Left renal pelvis (tissue), 4 donors: ENCODE data around the gene PARVG. TPM values are rescaled to one million over a fixed set of nuclear protein-coding genes. Genes with fewer than 3 reads are reported as not detected.

ENCODE experiments used
- DNase-seq, 4 donors: peaks; one replicate each; pipeline ENCODE4 v3.0.0-alpha.2; 2013; ENCODE audit warnings: low read depth in 4 of 4, low spot score in 3 of 4
- polyA plus RNA-seq, 4 donors: library from polyadenylated mRNA; unstranded; fragments of 120-200 nt; gene quantifications; one replicate each; pipeline ENCODE4 v1.2.1, GENCODE V29; 2013; ENCODE audit not compliant: insufficient read length in 4 of 4

PARVG gene, protein sequence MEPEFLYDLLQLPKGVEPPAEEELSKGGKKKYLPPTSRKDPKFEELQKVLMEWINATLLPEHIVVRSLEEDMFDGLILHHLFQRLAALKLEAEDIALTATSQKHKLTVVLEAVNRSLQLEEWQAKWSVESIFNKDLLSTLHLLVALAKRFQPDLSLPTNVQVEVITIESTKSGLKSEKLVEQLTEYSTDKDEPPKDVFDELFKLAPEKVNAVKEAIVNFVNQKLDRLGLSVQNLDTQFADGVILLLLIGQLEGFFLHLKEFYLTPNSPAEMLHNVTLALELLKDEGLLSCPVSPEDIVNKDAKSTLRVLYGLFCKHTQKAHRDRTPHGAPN
- polyA plus RNA-seq: 1 to 10 TPM; 1.8 to 3.8 (median 2.8) TPM

DNA sequence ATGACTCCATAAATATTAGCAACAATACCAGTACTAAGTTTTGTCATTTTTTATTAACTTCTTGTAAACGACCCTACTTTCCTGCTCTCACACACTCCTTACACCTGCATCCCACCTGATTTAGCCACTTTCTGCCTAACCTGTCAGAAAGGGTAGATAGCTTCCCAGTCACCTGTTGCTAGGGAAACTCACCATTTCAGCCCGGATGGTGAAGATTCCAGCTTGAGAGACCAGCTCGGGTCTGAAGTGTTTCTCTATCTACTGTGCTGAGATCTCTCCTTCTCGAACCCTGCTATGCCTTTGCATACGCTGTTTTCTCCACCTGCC lies at the start of gene PARVG:
Gene PARVG, plus strand, starts transcription at position 220 of the 327 bp plus-strand sequence. CDS start 2,405 bp downstream, outside the sequence.
- no peak for DNase-seq

DNA sequence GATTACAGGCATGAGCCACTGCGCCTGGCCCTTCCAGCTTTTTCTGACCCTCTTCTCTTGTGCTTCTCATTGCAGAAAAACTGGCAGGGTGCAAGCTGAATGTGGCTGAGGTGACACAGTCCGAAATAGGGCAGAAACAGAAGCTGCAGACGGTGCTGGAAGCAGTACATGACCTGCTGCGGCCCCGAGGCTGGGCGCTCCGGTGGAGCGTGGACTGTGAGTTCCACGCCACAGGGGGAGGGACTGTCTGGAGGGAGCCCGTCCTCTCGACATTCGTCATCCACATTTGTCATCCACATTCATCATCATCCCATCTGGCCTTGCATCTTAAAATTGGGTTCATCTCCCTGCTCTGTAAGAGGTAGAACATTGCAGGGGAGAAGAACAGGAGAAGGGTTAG lies 49.3 kb upstream of the PARVG start:
- DNase-seq: no peak

GRCh38 chr22:44131989-44132685 lies 48.6 kb upstream of the PARVG start:
- DNase-seq: no peak

- no peak for DNase-seq
These were observed 48.0 kb upstream of the PARVG start for GRCh38 chr22:44132724-44133123.

DNA sequence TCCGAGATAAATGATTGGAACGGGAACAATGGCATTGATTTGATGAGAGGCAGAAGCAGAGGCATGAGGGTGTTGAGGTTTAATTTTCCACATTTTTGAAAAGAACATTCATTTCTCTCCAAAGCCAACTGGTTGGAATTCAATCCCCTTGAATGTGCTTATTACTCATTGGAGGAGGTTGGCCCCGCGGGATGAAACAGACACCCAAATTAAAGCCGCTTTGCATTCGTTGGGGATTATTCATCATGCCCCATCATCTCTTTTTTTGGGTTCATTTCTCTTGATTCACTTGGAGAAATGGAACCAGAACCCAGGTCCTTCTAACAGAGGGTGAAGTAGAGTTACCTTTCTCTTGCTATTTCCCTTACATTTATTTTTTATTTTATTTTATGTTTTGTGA lies 47.6 kb upstream of the PARVG start:
- DNase-seq: no peak

- DNase-seq: no peak
These were observed 46.7 kb upstream of the PARVG start for GRCh38 chr22:44133901-44134571.

- no peak for DNase-seq
These were observed 44.6 kb upstream of the PARVG start for GRCh38 chr22:44136112-44136511.

GRCh38 chr22:44136786-44137185 lies 43.9 kb upstream of the PARVG start:
- no peak for DNase-seq

GRCh38 chr22:44137415-44137814 lies 43.3 kb upstream of the PARVG start:
- DNase-seq: no peak

- DNase-seq: no peak
These were observed 41.0 kb upstream of the PARVG start for GRCh38 chr22:44139773-44140172.

DNA sequence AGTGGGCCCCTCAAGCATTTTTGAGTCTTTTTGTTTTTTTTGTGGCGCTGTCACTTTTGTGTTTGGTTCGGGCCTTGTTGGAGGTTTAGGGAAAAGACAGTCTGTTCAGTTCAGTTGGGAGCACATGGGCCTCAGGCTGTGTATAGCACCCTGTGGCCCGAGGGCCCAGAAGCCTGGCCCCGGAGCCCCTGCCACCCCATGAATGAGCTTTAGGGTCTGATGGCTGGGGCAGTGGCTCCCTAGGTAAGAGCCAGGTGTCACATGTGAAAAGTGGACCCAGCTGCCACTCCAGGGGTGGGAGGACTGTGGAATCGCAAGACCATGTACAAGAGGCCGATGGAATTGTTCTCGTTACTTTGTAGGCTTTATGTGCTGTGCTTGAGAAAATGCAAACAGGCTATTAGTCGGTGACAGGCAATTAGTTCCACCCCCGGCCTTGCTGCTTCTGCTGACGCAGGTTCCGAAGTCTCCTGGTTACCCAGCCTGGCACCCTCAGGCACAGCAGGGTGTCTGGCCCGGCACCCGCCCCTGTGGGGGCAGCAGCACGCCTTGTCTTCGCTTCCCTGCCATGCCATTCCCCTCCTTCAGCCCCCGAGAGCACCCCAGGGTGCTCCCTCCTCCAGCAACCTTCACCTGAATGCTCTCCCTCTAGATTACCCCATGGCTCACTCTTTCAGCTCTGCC lies 38.2 kb upstream of the PARVG start:
- no peak for DNase-seq

- DNase-seq: no peak
These were observed 37.6 kb upstream of the PARVG start for GRCh38 chr22:44143105-44143474.

DNA sequence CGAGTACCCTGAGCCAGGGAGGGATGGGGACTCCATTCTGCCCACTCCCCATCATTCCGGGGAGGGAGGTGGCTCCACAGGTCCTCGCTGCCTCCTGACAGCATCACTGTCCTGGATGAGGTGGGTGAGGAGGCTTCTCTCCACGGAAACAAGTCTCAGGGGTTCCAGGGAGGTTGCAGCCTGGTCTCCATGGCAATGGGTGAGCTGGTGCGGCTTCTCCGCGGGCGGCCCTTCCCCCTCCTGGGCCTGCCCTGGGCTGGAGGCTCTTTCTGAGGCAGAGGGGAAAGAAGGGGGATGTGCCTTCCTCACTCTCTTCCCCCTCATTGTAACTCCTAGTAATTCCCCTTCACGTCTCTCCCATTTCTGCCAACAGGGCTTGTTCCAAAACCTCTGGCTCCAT lies 37.1 kb upstream of the PARVG start:
- no peak for DNase-seq

DNA sequence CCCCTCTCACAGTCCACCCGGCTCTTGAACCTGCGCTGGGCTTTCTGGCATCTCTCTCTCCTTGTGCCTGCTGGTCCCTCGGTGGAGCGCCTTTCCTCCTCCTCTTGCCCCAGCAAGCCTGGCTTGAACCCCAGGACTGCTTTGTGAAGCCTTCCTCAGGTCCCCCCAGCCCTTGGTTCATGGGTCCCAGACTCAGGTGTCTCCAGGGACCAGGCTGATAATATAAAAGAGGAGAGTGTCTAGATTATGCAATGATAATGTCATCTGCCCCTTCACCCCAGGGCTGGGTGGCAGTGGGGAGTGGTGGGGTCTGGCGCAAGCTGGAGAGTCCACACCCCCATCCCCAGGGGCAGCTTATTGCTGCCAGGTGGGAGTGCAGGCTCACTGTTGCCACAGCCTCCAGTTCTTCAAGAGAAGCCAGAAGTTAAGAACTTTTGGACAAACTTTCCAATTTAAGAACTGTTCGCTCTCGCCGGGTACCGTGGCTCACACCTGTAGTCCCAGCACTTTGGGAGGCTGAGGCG lies 36.6 kb upstream of the PARVG start:
- no peak for DNase-seq

GRCh38 chr22:44145544-44145943 lies 35.2 kb upstream of the PARVG start:
- no peak for DNase-seq

- no peak for DNase-seq
These were observed 34.5 kb upstream of the PARVG start for GRCh38 chr22:44146088-44146861.

- DNase-seq: no peak
These were observed 33.6 kb upstream of the PARVG start for GRCh38 chr22:44147008-44147645.

DNA sequence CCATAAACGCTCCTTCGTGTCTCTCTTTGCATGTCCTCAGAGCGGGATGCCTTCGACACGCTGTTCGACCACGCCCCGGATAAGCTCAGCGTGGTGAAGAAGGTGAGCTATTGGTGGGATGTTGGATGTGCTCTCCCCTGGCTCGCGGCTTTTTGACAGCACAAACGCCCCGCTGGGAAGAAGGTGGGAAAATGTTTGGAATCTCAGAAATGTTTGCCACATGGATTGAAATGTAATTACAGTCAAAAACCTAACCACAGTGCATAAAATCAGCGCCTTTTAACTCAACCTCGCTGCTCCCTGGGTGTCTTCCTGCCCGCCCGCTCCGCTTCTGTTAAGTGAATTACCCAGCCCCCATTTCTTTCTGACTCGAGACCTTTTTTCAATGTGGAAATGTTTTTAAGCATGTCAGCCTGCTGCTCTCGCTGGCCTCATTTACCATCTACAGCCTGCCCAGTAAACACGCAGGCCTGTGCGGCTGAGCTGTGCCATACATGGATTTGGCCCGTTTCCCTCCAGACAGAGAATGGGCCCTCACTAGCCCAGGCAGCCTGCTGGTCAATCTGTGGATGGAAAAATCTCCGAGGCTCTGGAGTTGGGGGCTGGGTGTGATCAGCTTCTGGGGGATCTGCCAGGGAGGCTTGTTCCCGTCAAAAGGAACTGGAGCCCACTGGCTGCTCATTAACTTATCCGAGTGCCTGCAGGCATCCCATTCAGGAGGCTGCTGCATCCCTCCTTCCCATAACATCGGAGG lies 32.7 kb upstream of the PARVG start:
- DNase-seq: no peak

- DNase-seq: no peak
These were observed 29.0 kb upstream of the PARVG start for GRCh38 chr22:44151676-44152075.
